Retina (tissue), 1 donor: Measurements from ENCODE around the gene TANGO6.
"Not testable (repeated sequence)": the region's sequence is repeated elsewhere in the genome, so short reads cannot be mapped to it uniquely, and the experiment has no call there.

Experiments used
- DNase-seq: peaks from one replicate; pipeline ENCODE4 v3.0.0-alpha.2; 2016

The TANGO6 gene

GRCh38 chr16:68978303-68978954 is 135.1 kb downstream of the TANGO6 start:
- DNase-seq: no peak

- no peak for DNase-seq
Measured at GRCh38 chr16:68980695-68981315, 137.5 kb downstream of the TANGO6 start.

GRCh38 chr16:68981971-68982370 is 138.6 kb downstream of the TANGO6 start:
- no peak for DNase-seq

GRCh38 chr16:68984467-68984866 is 141.1 kb downstream of the TANGO6 start:
- DNase-seq: no peak

GRCh38 chr16:68985268-68985667 is 141.9 kb downstream of the TANGO6 start:
- no peak for DNase-seq

- no peak for DNase-seq
Measured at GRCh38 chr16:68985855-68986254, 142.5 kb downstream of the TANGO6 start.

GRCh38 chr16:68987734-68988457 is 144.6 kb downstream of the TANGO6 start:
- peak; percentile 8 for DNase-seq

GRCh38 chr16:68990172-68990845 is 147.0 kb downstream of the TANGO6 start:
- DNase-seq: not testable (repeated sequence)

- no peak for DNase-seq
Measured at GRCh38 chr16:68991075-68991474, 147.7 kb downstream of the TANGO6 start.

- DNase-seq: no peak
Measured at GRCh38 chr16:68992521-68992920, 149.2 kb downstream of the TANGO6 start.

- no peak for DNase-seq
Measured at GRCh38 chr16:68993456-68993855, 150.1 kb downstream of the TANGO6 start.

- no peak for DNase-seq
Measured at GRCh38 chr16:68993885-68994284, 150.6 kb downstream of the TANGO6 start.

- DNase-seq: no peak
Measured at GRCh38 chr16:68994324-68994723, 151.0 kb downstream of the TANGO6 start.

GRCh38 chr16:68995011-68995504 is 151.7 kb downstream of the TANGO6 start:
- DNase-seq: peak; percentile 20

GRCh38 chr16:68997564-68997963 is 154.2 kb downstream of the TANGO6 start:
- no peak for DNase-seq

- no peak for DNase-seq
Measured at GRCh38 chr16:68999114-68999513, 155.8 kb downstream of the TANGO6 start.

GRCh38 chr16:69003500-69003899 is 160.2 kb downstream of the TANGO6 start:
- no peak for DNase-seq

GRCh38 chr16:69005641-69006355 is 162.5 kb downstream of the TANGO6 start:
- no peak for DNase-seq

- DNase-seq: no peak
Measured at GRCh38 chr16:69012906-69013305, 169.6 kb downstream of the TANGO6 start.

- no peak for DNase-seq
Measured at GRCh38 chr16:69013991-69014390, 170.7 kb downstream of the TANGO6 start.

GRCh38 chr16:69014811-69015210 is 171.5 kb downstream of the TANGO6 start:
- no peak for DNase-seq

GRCh38 chr16:69017036-69017783 is 173.9 kb downstream of the TANGO6 start:
- no peak for DNase-seq
